Stimulated activated naive CD4-positive, alpha-beta T cell (primary cell): ENCODE data around the gene RPL11.
"Not testable (repeated sequence)": the region's sequence is repeated elsewhere in the genome, so short reads cannot be mapped to it uniquely, and the experiment has no call there.

Experiments used
- DNase-seq, 6 experiments: peaks; one replicate each; lab custom pipeline; 2025; lab: John Stamatoyannopoulos, UW

The RPL11 gene

GRCh38 chr1:23691499-23692307, at the start of gene RPL11:
TSS of gene RPL11 (plus strand) at chr1:23691806. CDS start at chr1:23691824, 18 bp downstream.
- DNase-seq, result peak; percentile 76 to 89 (median 84)

- no peak for DNase-seq
These were observed 47.7 kb upstream of the RPL11 start for GRCh38 chr1:23643736-23644554.

GRCh38 chr1:23644555-23644866, 47.1 kb upstream of the RPL11 start:
- DNase-seq, result no peak

GRCh38 chr1:23645338-23645737, 46.3 kb upstream of the RPL11 start:
- no peak for DNase-seq

- no peak for DNase-seq
These were observed 45.5 kb upstream of the RPL11 start for GRCh38 chr1:23646091-23646490.

- no peak for DNase-seq
These were observed 45.1 kb upstream of the RPL11 start for GRCh38 chr1:23646541-23646940.

- DNase-seq, result no peak
These were observed 43.0 kb upstream of the RPL11 start for GRCh38 chr1:23648576-23648975.

GRCh38 chr1:23649157-23649556, 42.4 kb upstream of the RPL11 start:
- not testable (repeated sequence) for DNase-seq

GRCh38 chr1:23650344-23650990, 41.1 kb upstream of the RPL11 start:
- no peak for DNase-seq

GRCh38 chr1:23651069-23651808, 40.4 kb upstream of the RPL11 start:
- DNase-seq, result no peak

GRCh38 chr1:23657659-23658275, 33.8 kb upstream of the RPL11 start:
- peak in 2 of 6 experiments; percentile 4 to 9 for DNase-seq

- DNase-seq, result no peak
These were observed 30.9 kb upstream of the RPL11 start for GRCh38 chr1:23660671-23661070.

- no peak for DNase-seq
These were observed 29.7 kb upstream of the RPL11 start for GRCh38 chr1:23661887-23662286.

GRCh38 chr1:23664837-23665795, 26.5 kb upstream of the RPL11 start:
- DNase-seq, result peak in 4 of 6 experiments; percentile 0 to 9 (median 4)

GRCh38 chr1:23667411-23667810, 24.2 kb upstream of the RPL11 start:
- DNase-seq, result no peak

- no peak for DNase-seq
These were observed 20.9 kb upstream of the RPL11 start for GRCh38 chr1:23670709-23671108.

GRCh38 chr1:23673086-23673813, 18.4 kb upstream of the RPL11 start:
- no peak for DNase-seq

- DNase-seq, result no peak
These were observed 11.8 kb upstream of the RPL11 start for GRCh38 chr1:23679815-23680214.

- no peak for DNase-seq
These were observed 8.7 kb upstream of the RPL11 start for GRCh38 chr1:23682946-23683345.

- DNase-seq, result no peak
These were observed 7.2 kb upstream of the RPL11 start for GRCh38 chr1:23684415-23684814.
